ENCODE measurements around the gene NCAM2.

DNA sequence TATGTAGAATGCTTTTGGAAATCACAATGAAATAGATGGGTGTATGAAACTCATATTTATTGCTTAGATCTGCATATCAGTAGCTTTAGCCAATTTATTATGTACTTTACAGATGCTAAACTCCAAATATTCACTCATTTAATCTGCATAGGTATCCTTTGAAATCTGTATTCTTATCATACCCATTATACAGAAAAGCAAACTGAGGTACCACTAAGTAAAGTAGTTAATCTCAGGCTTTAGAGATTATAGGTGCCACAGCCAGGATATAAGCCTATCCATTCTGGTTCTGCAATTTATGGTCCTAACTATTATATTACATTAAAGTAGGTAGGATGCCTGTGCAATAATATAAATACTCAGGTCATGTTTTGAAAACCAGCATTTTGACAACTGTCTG is 369.4 kb downstream of the NCAM2 start:
- TF ChIP-seq, protein P1, sequence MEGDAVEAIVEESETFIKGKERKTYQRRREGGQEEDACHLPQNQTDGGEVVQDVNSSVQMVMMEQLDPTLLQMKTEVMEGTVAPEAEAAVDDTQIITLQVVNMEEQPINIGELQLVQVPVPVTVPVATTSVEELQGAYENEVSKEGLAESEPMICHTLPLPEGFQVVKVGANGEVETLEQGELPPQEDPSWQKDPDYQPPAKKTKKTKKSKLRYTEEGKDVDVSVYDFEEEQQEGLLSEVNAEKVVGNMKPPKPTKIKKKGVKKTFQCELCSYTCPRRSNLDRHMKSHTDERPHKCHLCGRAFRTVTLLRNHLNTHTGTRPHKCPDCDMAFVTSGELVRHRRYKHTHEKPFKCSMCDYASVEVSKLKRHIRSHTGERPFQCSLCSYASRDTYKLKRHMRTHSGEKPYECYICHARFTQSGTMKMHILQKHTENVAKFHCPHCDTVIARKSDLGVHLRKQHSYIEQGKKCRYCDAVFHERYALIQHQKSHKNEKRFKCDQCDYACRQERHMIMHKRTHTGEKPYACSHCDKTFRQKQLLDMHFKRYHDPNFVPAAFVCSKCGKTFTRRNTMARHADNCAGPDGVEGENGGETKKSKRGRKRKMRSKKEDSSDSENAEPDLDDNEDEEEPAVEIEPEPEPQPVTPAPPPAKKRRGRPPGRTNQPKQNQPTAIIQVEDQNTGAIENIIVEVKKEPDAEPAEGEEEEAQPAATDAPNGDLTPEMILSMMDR (conservative IDR thresholded peaks at IDR 0.05; ENCODE audit: low read length): no peak
- TF ChIP-seq EZH2phosphoT487 (IDR thresholded peaks at IDR 0.05; ENCODE audit: borderline replicate concordance): no peak

Data from Loucy (cell line).